ENCODE data around the gene DMXL2. TPM values are rescaled to one million over a fixed set of nuclear protein-coding genes. Genes with fewer than 3 reads are reported as not detected.

Gene DMXL2
- total and polyA plus RNA-seq, 9 of the 15 experiments (the other 6 are each of a cell fraction or from before 2014, with no cell fraction given) = 9.3 to 57.7 (median 30.7) TPM

GRCh38 chr15:51621936-51622603, 501 bp downstream of the DMXL2 start (continued):
- TF ChIP-seq BCLAF1 (IDR thresholded peaks at IDR 0.05; ENCODE audit: borderline replicate concordance in 1 of 2, control insufficient read depth in 1 of 2, low read depth in 2 of 2, low read length in 1 of 2) (0 out of 4 replicates have a peak, but pooled peaks of 1 of the 2 experiments have one; percentile 19), TEAD4 (IDR thresholded peaks at IDR 0.05; ENCODE audit: low read length) (no peak), TEAD4 (CRISPR knock-in tag; IDR thresholded peaks at IDR 0.05; ENCODE audit: borderline replicate concordance) (peak; percentile 62; the same call in 1 of the 2 replicates), HDAC2 (IDR thresholded peaks at IDR 0.05) (peak; percentile 67), ZFP36 (IDR thresholded peaks at IDR 0.05; ENCODE audit: low read depth, low read length, partially characterized antibody) (no peak), ARID1B (IDR thresholded peaks at IDR 0.05) (0 out of 2 replicates have a peak, but pooled peaks have one; percentile 10), TCF3 (CRISPR knock-in tag; IDR thresholded peaks at IDR 0.05) (peak; percentile 19; the same call in 1 of the 2 replicates), PATZ1 (CRISPR knock-in tag; IDR thresholded peaks at IDR 0.05; ENCODE audit: borderline replicate concordance) (no peak), HIVEP1 (CRISPR knock-in tag; IDR thresholded peaks at IDR 0.05) (0 out of 2 replicates have a peak, but pooled peaks have one; percentile 0), DPF2 (IDR thresholded peaks at IDR 0.05) (no peak; the same call in none of the 2 replicates), AFF1 (IDR thresholded peaks at IDR 0.05; ENCODE audit: low read depth in 1 of 2, partially characterized antibody in 2 of 2) (no peak), SMARCC2 (IDR thresholded peaks at IDR 0.05; ENCODE audit: low read depth) (peak; percentile 82), ZNF695 (CRISPR knock-in tag; IDR thresholded peaks at IDR 0.05) (no peak), YBX1 (IDR thresholded peaks at IDR 0.05) (no peak), C11orf30 (IDR thresholded peaks at IDR 0.05; ENCODE audit: low read depth) (no peak), SIX5 (IDR thresholded peaks at IDR 0.05; ENCODE audit: borderline replicate concordance in 1 of 2, insufficient read depth in 1 of 2, low read depth in 1 of 2, low read length in 2 of 2) (no peak), TARDBP (IDR thresholded peaks at IDR 0.05) (0 out of 2 replicates have a peak, but pooled peaks have one; percentile 20)
